HG03558 (cell line): ENCODE measurements around the gene ZNF428.
"Not testable (repeated sequence)": the region's sequence is repeated elsewhere in the genome, so short reads cannot be mapped to it uniquely, and the experiment has no call there.

Experiments
- ATAC-seq: cut with Tn5 transposase; IDR thresholded peaks from one replicate; pipeline ENCODE4 v1.9.1; 2021; ENCODE audit warnings: moderate number of reproducible peaks; ENCODE audit not compliant: unreplicated experiment; ENCODE audit errors: extremely low read depth

Gene ZNF428

DNA sequence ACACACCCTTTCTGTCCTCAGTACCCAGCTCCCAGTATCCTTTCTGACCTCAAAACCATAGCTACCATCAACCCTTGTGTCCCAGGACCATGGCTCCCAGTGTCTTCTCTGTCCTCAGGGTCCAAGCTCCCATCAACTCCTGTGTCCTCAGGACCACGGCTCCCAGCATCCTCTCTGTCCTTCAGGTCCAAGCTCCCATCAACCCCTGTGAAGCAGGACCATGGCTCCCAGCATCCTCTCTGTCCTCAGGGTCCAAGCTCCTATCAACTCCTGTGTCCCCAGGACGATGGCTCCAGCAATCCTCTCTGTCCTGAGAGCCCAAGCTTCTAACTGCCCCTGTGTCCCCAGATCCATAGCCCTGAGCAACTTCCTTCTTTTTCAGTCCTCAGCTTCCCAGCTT lies 21.9 kb upstream of the ZNF428 start:
- no peak for ATAC-seq

DNA sequence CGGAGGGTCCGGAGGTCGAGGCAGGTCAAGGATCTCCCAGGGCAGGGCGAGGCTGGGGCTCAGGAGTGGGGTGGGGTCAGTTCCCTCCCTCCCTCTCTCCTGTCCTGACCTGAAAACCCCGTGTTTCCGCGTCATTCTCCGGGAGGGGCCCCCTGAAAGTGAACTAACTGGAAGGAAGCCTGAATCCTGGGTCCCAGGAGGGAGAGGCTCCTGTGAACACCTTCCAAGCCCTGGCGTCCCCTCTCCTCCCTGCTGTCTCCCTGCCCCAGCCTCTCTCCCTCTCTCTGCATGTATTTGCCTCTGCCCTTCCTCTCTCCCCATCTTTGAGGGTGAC lies 21.0 kb upstream of the ZNF428 start:
- no peak for ATAC-seq

DNA sequence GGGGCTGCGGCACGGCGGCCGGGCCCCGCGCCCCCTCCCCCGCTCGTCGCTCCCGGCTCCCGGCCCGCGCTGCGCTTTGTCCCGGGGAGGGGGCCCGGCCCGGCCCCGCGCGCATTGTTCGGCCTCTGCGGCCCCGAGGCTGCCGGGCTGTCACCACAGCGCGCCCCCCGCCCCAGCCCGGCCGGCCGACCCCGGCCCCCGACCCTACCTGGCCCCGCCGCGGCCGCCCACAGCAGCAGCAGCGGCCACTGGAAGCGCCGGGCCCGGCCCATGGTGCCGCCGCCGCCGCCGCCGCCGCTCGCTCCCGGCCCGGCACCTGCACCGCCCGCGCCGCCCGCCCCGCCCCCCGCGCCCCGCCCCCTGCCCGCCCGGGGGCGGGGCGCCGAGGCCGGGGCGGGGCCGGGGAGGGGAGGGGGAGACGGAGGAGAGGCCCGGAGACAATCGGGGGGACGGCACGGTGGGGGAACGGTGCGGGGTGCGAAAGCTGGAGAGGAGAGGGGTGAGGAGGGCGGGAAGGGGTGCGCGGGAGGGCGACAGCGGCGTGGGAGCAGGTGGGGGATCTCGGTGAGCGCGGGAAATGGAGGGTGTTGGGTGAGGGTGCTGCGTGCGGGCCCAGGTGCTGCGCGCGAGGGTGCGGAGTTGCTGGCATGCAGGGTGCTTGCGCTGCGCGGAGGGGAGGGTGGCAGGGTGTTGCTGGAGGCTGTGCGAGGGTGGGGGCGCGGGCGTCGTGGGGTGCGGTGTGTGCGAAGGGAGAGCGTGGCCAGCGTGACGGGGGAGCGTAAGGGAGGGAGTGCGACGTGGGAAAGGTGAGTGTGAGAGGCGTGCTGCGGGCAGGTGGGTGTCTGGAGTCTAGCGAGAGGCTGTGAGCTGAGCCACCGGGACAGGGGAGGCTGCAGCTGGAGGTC lies 20.3 kb upstream of the ZNF428 start, which contains the start of gene CADM4:
TSS of gene CADM4 (minus strand) at position 332 of the 905 bp plus-strand sequence. CDS start at position 272, 60 bp downstream.
- no peak for ATAC-seq

DNA sequence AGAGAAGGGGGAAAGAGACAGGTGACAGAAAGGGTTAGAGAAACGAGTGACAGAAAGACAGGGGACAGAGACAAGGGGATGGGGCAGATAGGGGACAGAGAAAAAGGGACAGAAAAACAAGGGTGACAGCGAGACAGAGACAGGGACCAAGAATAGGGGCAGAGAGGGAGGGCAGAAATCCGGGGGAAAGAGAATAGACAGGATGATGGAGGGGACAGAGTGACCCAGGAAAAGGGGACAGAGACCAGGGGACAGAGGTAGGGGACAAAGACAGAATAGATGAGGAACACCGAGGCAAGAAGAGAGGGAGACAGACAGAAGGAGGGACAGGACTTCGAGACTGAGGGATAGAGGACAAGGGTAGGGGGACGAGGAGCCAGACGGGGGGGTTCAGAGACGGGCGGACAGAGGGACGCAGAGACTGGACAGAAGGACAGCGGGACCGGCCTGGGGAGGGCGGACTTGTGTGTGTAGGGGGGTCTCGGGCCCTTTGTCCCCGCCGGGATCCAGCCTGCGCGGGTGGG lies 19.6 kb upstream of the ZNF428 start:
- ATAC-seq = no peak

DNA sequence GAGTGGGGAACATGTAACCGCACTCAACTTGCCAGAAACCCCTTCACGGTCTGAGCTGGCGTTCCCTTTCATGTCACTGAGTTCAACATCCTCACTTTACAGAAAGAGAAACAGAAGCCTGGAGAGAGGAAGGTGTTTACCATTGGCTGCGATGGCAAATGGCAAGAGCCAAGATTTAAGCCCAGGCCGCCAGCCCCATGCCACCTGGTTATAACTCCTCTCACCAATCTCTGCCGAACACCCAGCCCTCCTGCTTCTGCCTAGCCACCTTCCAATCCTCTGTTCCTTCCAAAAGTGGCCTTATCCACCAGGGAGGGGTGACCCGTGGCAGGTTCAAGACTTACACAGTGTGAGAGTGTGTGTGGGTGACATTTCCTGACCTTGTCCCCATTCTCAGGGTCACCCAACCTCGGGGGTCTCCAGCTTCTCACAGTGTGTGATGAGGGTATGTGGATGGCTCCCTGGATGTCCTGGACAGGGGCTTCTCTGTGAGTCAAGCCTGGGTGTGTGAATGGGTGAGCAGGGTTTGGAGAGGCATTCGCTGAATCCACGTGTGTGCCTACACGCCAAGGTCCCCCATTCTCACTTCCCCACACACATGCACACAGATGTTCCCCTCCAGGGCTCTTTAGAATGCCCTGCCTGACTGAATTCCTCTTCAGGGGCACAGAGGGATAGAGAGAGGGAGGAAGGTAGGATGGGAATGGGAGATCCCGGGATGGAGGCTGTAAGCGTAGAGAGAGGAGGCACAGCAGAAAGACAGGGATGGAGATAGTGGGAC lies 19.0 kb upstream of the ZNF428 start:
- no peak for ATAC-seq

DNA sequence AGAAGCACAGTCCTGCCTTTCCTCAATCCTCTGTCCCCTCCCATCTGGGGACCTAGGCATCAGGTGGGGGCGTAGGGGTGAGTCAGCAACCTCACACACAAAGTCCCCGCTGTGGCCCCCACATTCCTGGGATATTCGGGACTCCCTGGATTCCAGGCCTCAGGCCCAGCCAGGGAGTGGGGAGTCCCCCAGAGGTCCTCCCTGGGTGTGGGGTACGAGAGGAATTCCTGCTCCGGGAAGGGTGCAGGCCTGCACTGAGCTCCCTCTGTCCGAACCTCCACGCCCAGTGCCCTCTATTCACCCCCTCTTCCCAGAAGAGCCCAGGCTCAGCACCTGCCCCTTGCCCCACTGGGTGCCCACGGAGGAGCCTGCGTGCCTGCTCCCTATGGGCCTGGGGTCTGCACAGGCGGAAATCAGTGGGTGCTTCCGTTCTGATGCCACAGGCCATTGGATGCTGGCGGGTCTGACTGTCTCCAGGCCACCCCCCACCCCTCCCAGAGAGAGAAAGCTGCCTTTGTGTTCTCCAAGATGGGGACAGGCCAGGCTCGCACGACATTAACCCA lies 16.8 kb upstream of the ZNF428 start:
- no peak for ATAC-seq

DNA sequence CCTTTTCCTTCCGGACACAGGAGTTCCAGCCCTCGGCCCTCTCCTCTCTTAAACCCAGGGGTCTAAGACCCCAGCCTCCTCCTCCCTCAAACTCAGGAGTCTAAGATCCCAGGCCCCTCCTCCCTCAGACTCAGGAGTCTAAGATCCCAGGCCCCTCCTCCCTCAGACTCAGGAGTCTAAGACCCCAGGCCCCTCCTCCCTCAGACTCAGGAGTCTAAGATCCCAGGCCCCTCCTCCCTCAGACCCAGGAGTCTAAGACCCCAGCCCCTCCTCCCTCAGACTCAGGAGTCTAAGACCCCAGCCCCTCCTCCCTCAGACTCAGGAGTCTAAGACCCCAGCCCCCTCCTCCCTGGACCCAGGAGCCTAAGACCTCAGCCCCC lies 16.1 kb upstream of the ZNF428 start:
- not testable (repeated sequence) for ATAC-seq

DNA sequence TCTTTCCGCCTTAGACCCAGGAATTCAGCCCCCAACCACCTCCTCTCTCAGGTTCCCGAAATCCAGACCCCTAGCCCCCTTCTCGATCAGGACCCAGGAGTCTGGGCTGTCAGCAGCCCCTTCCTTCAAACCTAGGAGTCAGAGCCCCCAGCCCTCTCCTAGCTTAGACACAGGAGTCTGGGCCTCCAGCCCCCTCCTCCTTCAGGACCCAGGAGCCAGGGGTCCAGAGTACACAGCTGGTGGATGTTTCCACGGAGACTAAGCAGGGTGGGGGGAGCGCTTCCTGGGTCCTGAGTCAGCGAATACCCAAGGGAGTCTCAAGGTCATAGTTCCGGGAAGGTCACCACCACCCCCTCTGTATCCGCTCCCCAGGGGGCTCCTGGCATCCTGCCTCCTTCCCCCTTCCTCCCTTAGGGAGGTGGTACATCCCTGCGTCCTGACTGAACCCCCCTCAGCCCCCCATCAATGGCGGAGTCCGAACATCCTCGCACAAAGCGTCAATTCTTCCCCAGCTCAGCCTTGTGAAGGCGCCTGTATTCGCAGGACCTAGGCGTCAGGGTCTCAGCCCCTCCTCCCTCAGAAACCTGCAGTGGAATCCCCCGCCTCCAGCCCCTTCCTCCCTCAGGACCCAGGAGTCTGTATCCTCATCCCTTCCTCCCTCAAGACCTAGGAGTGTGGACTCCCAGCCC lies 15.6 kb upstream of the ZNF428 start:
- no peak for ATAC-seq

DNA sequence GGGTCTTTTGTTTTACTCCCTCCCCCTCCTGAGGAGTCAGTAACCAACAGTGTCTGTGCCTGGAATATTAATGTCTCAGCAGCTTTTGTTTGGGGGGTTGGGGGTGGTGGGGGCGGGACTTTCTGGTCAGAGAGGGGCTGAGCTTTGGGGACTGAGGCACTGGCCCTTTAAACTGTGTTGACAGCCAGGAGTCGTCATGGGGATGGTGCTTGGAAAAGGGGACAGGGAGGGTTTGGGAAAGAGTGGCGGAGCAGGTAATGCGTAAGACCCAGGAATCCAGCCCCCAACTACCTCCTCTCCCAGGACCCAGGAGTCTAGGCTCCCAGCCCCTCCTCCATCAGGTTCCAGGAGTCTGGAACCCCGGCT lies 15.1 kb upstream of the ZNF428 start:
- no peak for ATAC-seq

DNA sequence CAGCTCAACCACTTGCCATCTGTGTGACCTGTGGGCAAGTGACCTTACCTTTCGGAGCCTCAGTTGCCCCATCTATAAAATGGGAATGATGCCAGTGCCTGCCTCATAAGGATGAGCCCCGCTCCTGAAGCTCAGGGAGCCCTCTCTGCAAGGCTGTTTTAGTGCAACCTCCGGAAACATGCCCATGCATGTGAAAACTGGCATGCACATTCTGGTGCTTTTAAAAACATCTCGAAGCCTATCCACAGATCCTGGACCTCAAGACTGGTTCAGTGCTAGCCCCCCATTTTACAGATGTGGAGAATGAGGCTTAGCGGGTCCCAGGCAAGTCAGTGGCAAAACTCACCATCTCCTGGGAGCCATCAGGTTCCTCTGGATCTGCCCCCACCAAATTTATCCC lies 14.6 kb upstream of the ZNF428 start:
- ATAC-seq = no peak

DNA sequence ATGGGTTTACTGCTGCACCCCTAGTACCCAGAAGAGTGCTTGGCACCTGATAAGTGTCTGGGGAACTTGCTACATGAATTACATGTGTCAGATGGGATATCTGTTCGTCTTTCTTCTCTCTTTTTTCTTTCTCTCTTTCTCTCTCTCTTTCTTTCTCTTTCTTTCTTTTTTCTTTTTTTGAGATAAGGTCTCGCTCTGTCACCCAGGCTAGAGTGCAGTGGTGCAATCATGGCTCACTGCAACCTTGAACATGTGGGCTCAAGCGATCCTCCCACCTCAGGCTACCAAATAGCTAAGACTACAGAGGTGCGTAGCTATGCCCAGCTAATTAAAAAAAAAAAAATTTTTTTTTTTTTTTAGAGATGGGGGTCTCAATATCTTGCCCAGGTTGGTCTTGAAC lies 14.1 kb upstream of the ZNF428 start:
- no peak for ATAC-seq

DNA sequence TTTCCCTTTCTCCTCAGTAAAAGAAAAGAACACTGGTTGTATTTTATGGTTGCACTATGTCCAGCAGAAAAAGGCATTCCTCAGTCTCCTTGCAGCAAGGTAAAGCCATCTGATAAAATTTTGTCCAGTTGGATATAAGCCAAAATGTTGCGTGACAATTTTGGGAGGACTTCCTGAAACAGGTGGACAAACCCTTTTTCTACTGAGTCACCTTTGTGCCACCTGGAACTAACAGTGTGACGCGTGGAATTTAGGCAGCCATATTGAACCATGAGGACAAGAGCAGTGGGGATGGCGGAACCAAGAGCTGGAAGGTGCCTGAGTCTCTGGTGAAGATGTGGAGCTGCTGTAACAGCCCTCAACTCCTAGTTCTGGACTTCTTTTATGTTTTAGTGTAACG lies 12.1 kb upstream of the ZNF428 start:
- ATAC-seq = no peak

DNA sequence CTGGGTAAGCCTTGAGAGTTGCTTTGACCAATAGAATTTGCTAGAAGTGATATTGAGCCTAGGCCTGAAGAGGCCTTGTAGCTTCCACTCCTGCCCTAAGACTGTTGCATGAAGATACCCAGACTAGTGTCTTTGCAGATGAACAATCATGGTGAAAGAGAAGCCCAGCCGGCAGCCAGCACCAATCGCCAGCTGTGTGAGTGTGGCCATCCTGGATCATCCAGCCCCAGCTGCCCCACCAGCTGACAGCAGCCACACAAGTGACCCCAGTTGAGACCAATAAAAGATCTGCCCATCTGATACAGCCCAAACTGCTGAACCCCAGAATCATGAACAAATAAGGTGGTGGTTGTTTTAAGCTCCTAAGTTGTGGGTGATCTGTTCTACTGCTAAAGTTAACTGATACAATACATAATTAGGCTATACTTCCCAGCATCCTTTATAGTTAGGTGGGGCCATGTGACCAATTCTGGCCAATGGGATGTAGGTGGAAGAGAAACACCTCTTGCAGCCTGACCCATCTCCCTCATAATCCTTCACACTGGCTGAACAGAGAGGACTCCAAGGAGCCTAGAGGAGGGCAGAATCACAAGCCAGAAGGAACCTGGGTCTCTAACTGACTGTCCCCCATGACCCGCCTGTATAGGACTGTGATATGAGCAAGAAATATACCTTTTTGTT lies 9.4 kb upstream of the ZNF428 start:
- no peak for ATAC-seq

DNA sequence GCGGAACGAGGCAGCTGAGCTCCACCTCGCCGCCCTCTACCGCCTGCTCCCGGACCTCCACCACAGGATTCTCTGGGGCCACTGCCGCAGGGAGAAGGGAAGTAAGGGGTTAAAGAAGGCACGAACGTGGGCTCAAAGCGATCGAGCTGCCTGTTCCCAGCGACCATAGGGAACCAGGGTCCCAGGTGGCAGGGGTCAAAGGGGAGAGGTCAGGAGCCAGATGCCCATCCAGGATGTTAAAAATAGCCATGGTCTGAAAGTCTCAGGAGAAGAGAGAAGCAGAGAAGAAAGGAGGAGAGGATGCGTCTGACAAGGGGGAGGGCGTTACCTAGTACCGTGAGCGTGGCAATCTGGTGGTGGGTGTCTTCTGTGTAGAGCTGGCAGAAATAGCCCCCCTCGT lies 7.4 kb upstream of the ZNF428 start:
- no peak for ATAC-seq

DNA sequence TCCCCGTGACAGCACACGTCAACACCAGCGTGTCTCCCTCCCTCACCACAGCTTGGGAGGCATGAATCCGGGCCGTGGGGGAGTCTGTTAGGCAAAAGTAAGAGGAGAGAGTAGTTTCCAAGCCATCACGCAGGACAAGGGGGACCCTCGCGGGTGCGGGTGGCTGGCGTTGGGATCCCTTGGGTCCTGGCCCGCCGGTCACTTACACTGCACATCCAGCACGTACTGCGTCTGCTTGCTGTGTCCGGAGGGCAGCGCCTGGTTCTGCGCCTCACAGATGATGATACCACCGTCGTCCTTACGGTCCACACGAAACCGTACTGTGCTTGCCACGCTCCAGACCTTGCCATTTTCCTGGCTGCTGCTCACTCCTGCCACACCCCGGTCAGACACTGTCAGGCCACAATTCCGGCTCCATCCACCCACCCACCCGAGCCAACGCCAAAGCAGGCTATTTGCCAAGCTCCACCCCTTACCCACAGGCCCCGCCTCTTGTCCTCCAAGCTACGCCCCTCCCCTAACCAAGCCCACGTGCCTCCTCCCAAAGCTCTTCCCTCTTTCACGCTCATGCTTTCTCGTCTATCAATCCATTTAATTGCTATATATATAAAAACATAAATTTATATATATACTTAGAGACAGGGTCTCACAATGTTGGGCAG lies 6.6 kb upstream of the ZNF428 start:
- no peak for ATAC-seq

DNA sequence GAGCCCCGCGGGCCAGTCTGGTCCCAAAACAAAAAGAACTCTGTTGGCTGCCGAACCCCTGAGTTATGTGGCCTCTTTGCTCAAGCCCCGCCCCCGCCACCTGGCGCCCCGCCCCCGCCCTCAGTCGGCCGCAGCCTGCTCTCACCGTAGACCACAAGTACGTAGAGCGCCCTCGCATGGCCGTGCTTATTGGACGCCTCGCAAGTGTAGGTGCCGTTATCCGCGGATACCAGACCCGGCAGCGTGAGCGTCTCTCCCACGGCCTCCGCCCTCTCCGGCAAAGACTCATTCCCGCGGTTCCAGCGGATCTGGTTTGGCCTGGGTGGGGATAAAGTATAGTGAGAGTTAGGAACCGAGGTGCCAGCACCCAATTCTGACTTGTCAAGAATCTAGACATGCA lies 5.5 kb upstream of the ZNF428 start:
- no peak for ATAC-seq

DNA sequence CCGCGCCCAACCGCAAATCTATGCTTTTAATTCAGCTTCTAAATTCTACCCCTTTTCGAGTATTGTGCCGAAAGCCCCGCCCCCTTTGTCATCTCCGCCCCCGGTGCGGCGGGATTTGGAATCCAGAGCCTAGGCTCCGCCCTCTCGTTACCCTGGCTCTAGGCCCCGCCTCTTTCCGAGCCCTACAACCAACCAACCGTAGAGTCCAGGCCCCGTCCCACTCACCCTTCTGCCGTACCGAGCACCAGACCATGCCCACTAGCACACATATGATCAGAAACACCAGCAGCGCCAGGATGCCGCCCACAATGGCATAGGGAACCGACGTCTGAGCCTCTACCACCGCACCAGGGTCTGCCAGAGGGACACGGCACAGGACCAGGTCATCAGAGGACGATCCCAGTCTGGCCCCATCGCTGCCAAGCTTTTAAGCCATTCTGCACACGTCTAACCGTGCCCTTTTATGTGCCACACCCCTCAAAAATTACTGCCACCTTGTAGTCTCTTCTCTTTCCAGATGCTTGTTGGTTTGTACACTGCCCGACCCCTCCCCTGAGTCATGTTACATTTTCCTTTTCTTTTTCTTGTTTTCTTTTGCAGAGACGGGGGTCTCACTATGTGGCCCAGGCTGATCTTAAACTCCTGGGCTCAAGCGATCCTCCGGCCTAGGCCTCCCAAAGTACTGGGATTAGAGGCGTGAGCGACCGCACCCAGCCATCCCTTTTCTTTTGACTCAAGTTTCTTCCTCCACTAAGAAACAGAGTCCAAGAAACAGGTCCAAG lies 4.7 kb upstream of the ZNF428 start:
- ATAC-seq = no peak

DNA sequence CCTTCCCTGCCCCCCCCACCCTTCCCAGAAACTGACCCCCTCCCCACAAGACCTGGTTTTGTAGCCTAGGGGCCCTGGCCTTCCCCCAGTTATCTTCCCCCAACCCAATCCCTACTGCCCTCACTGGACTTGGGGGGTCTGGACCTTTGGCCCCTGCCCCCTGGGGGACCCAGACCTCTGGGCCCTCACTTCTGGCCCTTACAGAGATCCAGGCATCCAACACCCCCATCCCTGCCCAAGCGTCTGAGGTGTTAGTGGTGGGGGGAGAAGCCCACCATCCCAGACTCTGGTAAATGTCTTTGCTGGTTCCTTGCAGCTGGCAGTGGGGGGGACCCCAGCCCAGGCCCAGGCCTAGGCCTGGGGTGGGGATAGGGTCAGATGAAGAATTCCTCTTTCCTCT lies 3.5 kb upstream of the ZNF428 start:
- no peak for ATAC-seq

DNA sequence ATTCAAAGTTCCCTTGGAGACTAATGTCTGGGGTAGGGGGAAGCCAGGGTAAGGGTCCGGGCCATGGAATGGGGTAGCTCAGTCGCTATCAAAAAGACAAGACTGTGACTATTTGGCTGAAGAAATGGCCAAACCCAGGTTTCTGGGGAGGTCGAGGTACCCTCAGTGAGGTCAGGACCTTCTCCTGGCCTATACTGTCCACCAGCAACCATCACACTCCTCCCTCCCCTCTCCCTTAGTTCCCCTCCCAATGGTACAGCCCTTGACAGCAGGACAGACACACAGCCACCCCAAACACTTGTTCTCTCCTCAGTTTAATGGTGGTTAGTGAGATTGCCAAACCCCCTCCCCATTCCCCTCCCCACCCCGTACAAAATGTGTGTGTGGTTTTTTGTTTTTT lies 2.6 kb upstream of the ZNF428 start:
- no peak for ATAC-seq
